ENCODE measurements around the gene CCL27. TPM values are rescaled to one million over a fixed set of nuclear protein-coding genes. Genes with fewer than 3 reads are reported as not detected.

The CCL27 gene
- total and polyA plus RNA-seq, 4 experiments from 2014 or later: 0.59 TPM; not detected in 3

- peak overlapping the region; percentile 85 to 97 (median 93) for H3K4me3 Mint-ChIP-seq
- peaks cover 41 to 65% (median 53%) of the 10 kb centered on the region in 4 donors for H3K4me1 Mint-ChIP-seq
- H3K27ac Mint-ChIP-seq: peak overlapping the region; percentile 95 to 99 (median 99)
- H3K27ac ChIP-seq (ENCODE audit: low read depth, low read length): peak overlapping the region; percentile 98
- peaks cover 2 to 24% (median 14%) of the 10 kb centered on the region in 8 donors for H3K9me3 Mint-ChIP-seq
- DNase-seq: peak; percentile 87 to 94 (median 89)
- H3K4me3 ChIP-seq (ENCODE audit: low read length in 2 of 2): peak overlapping the region; percentile 75 to 95
- H3K27me3 ChIP-seq (ENCODE audit: insufficient read depth, low read length): no peaks in the 10 kb centered on the region
- no peaks in the 10 kb centered on the region for H3K27me3 Mint-ChIP-seq
- intact Hi-C loops (cut with micrococcal nuclease): loop anchor here (1.0 to 10.0 kb wide), 8 partner anchors 28 to 1149 kb away; partner anchors contain the start of genes CREB3, DNAI1, DNAJB5 and FAM219A
- H3K36me3 Mint-ChIP-seq: peaks cover 34 to 37% of the 10 kb centered on the region in 2 donors
- peaks cover 9% of the 10 kb centered on the region for H3K36me3 ChIP-seq (ENCODE audit: insufficient read depth, low read length)
- ChIA-PET CTCF (ENCODE audit: partially characterized antibody) (interaction anchor here (0.8 to 8.6 kb wide), 9 partner anchors 9 to 431 kb away, joined by 3 to 168 read pairs (median 4); partner anchors contain the start of genes DCTN3, GALT, PIGO and SIGMAR1), POLR2A (ENCODE audit: partially characterized antibody) (interaction anchor here (0.8 to 18.7 kb wide), 13 partner anchors 9 to 951 kb away, joined by 3 to 484 read pairs (median 4); partner anchors contain the start of genes DCTN3, DNAI1, GALT and IL11RA)
- H3K4me1 ChIP-seq (ENCODE audit: insufficient read depth, low read length): peaks cover 59% of the 10 kb centered on the region
- H3K9me3 ChIP-seq (ENCODE audit: control insufficient read depth in 1 of 2, low read length in 2 of 2): no peaks in the 10 kb centered on the region
These were observed 3.2 kb upstream of the CCL27 start for GRCh38 chr9:34665381-34666250.

- DNase-seq: no peak
- ChIA-PET CTCF (ENCODE audit: partially characterized antibody) (interaction anchor here (0.7 to 8.6 kb wide), 11 partner anchors 9 to 431 kb away, joined by 3 to 168 read pairs (median 4); partner anchors contain the start of genes DCTN3, GALT, PIGO and SIGMAR1), POLR2A (ENCODE audit: partially characterized antibody) (interaction anchor here (0.8 to 18.7 kb wide), 12 partner anchors 9 to 952 kb away, joined by 3 to 484 read pairs (median 4); partner anchors contain the start of genes DCTN3, DNAI1, GALT and IL11RA)
- H3K36me3 ChIP-seq (ENCODE audit: insufficient read depth, low read length): peaks cover 15% of the 10 kb centered on the region
- peak overlapping the region; percentile 98 for H3K27ac ChIP-seq (ENCODE audit: low read depth, low read length)
- H3K9me3 Mint-ChIP-seq: peaks cover 2 to 19% (median 10%) of the 10 kb centered on the region in 8 donors
- peak overlapping the region; percentile 85 to 97 (median 93) for H3K4me3 Mint-ChIP-seq
- H3K4me1 Mint-ChIP-seq: peaks cover 43 to 70% (median 57%) of the 10 kb centered on the region in 4 donors
- intact Hi-C loops (cut with micrococcal nuclease): loop anchor here (1.0 to 10.0 kb wide), 7 partner anchors 28 to 1150 kb away; partner anchors contain the start of genes CREB3, DNAJB5, FANCG and HINT2
- no peaks in the 10 kb centered on the region for H3K27me3 Mint-ChIP-seq
- no peaks in the 10 kb centered on the region for H3K27me3 ChIP-seq (ENCODE audit: insufficient read depth, low read length)
- H3K4me1 ChIP-seq (ENCODE audit: insufficient read depth, low read length): peaks cover 62% of the 10 kb centered on the region
- peak overlapping the region; percentile 57 to 61 for H3K4me3 ChIP-seq (ENCODE audit: low read length in 2 of 2)
- peak overlapping the region; percentile 95 to 99 (median 99) for H3K27ac Mint-ChIP-seq
- H3K36me3 Mint-ChIP-seq: peaks cover 38 to 40% of the 10 kb centered on the region in 2 donors
- no peaks in the 10 kb centered on the region for H3K9me3 ChIP-seq (ENCODE audit: control insufficient read depth in 1 of 2, low read length in 2 of 2)
These were observed 2.6 kb upstream of the CCL27 start for GRCh38 chr9:34665067-34665380.

- peak overlapping the region; percentile 57 to 61 for H3K4me3 ChIP-seq (ENCODE audit: low read length in 2 of 2)
- DNase-seq: peak; percentile 57 to 79 (median 74)
- H3K27ac ChIP-seq (ENCODE audit: low read depth, low read length): peak overlapping the region; percentile 98
- peak overlapping the region; percentile 95 to 99 (median 98) for H3K27ac Mint-ChIP-seq
- H3K27me3 Mint-ChIP-seq: no peaks in the 10 kb centered on the region
- no peaks in the 10 kb centered on the region for H3K9me3 ChIP-seq (ENCODE audit: control insufficient read depth in 1 of 2, low read length in 2 of 2)
- peaks cover 34 to 38% of the 10 kb centered on the region in 2 donors for H3K36me3 Mint-ChIP-seq
- peaks cover 62% of the 10 kb centered on the region for H3K4me1 ChIP-seq (ENCODE audit: insufficient read depth, low read length)
- H3K4me1 Mint-ChIP-seq: peaks cover 43 to 70% (median 57%) of the 10 kb centered on the region in 4 donors
- CTCF ChIA-PET (ENCODE audit: partially characterized antibody): interaction anchor here (0.7 to 8.6 kb wide), 14 partner anchors 8 to 432 kb away, joined by 3 to 168 read pairs (median 4); partner anchors contain the start of genes DCTN3, GALT, PIGO and SIGMAR1
- POLR2A ChIA-PET (ENCODE audit: partially characterized antibody): interaction anchor here (0.8 to 18.7 kb wide), 11 partner anchors 8 to 952 kb away, joined by 3 to 484 read pairs (median 4); partner anchors contain the start of genes DCTN3, DNAI1, GALT and IL11RA
- peaks cover 0 to 13% (median 5%) of the 10 kb centered on the region in 8 donors for H3K9me3 Mint-ChIP-seq
- intact Hi-C loops (cut with micrococcal nuclease): loop anchor here (1.0 to 10.0 kb wide), 9 partner anchors 18 to 1150 kb away; partner anchors contain the start of genes CREB3, DNAJB5, FANCG and GALT
- H3K27me3 ChIP-seq (ENCODE audit: insufficient read depth, low read length): no peaks in the 10 kb centered on the region
- H3K4me3 Mint-ChIP-seq: peak overlapping the region; percentile 85 to 97 (median 93)
- H3K36me3 ChIP-seq (ENCODE audit: insufficient read depth, low read length): peaks cover 15% of the 10 kb centered on the region
These were observed 2.0 kb upstream of the CCL27 start for GRCh38 chr9:34664281-34665066.

- peak overlapping the region in 1 of 2 donors; percentile 18 for H3K4me3 ChIP-seq (ENCODE audit: low read length in 2 of 2)
- H3K9me3 ChIP-seq (ENCODE audit: control insufficient read depth in 1 of 2, low read length in 2 of 2): no peaks in the 10 kb centered on the region
- H3K4me3 Mint-ChIP-seq: peak overlapping the region; percentile 28 to 97 (median 85)
- H3K36me3 ChIP-seq (ENCODE audit: insufficient read depth, low read length): peaks cover 15% of the 10 kb centered on the region
- ChIA-PET POLR2A (ENCODE audit: partially characterized antibody) (interaction anchor here (0.6 to 18.7 kb wide), 4 partner anchors 20 to 438 kb away, joined by 3 to 484 read pairs (median 6); partner anchors contain the start of genes ARID3C, DCTN3, GALT and IL11RA), CTCF (ENCODE audit: partially characterized antibody) (interaction anchor here (1.0 to 8.6 kb wide), 7 partner anchors 9 to 60 kb away, joined by 3 to 168 read pairs (median 4); partner anchors contain the start of genes GALT and SIGMAR1)
- no peaks in the 10 kb centered on the region for H3K27me3 Mint-ChIP-seq
- H3K36me3 Mint-ChIP-seq: peaks cover 24 to 28% of the 10 kb centered on the region in 2 donors
- H3K4me1 Mint-ChIP-seq: peaks cover 43 to 69% (median 56%) of the 10 kb centered on the region in 4 donors
- intact Hi-C loops (cut with micrococcal nuclease): loop anchor here (10.0 kb wide), 3 partner anchors 412 to 1152 kb away; partner anchors contain the start of genes CREB3, FANCG, HINT2 and SPAG8
- H3K27ac Mint-ChIP-seq: peak overlapping the region; percentile 95 to 99 (median 98)
- DNase-seq: peak; percentile 60 to 75 (median 68)
- H3K4me1 ChIP-seq (ENCODE audit: insufficient read depth, low read length): peaks cover 62% of the 10 kb centered on the region
- H3K27ac ChIP-seq (ENCODE audit: low read depth, low read length): peak overlapping the region; percentile 98
- H3K9me3 Mint-ChIP-seq: peaks cover 0 to 2% (median 0%) of the 10 kb centered on the region in 8 donors
- H3K27me3 ChIP-seq (ENCODE audit: insufficient read depth, low read length): no peaks in the 10 kb centered on the region
These were observed 797 bp upstream of the CCL27 start for GRCh38 chr9:34663303-34663605.

- Mint-ChIP-seq H3K9me3 (no peaks in the 10 kb centered on the region), H3K27me3 (no peaks in the 10 kb centered on the region), H3K27ac (peak overlapping the region in 5 of 7 donors; percentile 30 to 95 (median 41)), H3K4me3 (no peak overlapping the region), H3K4me1 (peaks cover 43 to 53% (median 47%) of the 10 kb centered on the region in 4 donors), H3K36me3 (peaks cover 17 to 26% of the 10 kb centered on the region in 2 donors)
- no peak for DNase-seq
- CTCF ChIA-PET (ENCODE audit: partially characterized antibody): interaction anchor here (6.4 to 8.6 kb wide), 3 partner anchors 14 to 41 kb away, joined by 90 to 168 read pairs (median 115); partner anchors contain the start of genes GALT and SIGMAR1
- Histone ChIP-seq H3K36me3 (ENCODE audit: insufficient read depth, low read length) (peaks cover 15% of the 10 kb centered on the region), H3K27ac (ENCODE audit: low read depth, low read length) (peak overlapping the region; percentile 98), H3K27me3 (ENCODE audit: insufficient read depth, low read length) (no peaks in the 10 kb centered on the region), H3K9me3 (ENCODE audit: control insufficient read depth in 1 of 2, low read length in 2 of 2) (no peaks in the 10 kb centered on the region), H3K4me1 (ENCODE audit: insufficient read depth, low read length) (peaks cover 44% of the 10 kb centered on the region), H3K4me3 (ENCODE audit: low read length in 2 of 2) (no peak overlapping the region)
- intact Hi-C loops (cut with micrococcal nuclease): loop anchor here (10.0 kb wide), 3 partner anchors 415 to 1155 kb away; partner anchors contain the start of genes CREB3, FANCG, HINT2 and SPAG8
- POLR2A ChIA-PET (ENCODE audit: partially characterized antibody): interaction anchor here (18.7 kb wide), 1 partner anchor 16 kb away, joined by 484 read pairs; the partner anchor contains the start of genes GALT, IL11RA and SIGMAR1
These were observed 2.7 kb downstream of the CCL27 start for GRCh38 chr9:34659592-34660253.

Measured in CD4-positive, alpha-beta memory T cell (primary cell).